ENCODE measurements around the gene TRMT44.
"Not testable (repeated sequence)": the region's sequence is repeated elsewhere in the genome, so short reads cannot be mapped to it uniquely, and the experiment has no call there.

TRMT44 gene

DNA sequence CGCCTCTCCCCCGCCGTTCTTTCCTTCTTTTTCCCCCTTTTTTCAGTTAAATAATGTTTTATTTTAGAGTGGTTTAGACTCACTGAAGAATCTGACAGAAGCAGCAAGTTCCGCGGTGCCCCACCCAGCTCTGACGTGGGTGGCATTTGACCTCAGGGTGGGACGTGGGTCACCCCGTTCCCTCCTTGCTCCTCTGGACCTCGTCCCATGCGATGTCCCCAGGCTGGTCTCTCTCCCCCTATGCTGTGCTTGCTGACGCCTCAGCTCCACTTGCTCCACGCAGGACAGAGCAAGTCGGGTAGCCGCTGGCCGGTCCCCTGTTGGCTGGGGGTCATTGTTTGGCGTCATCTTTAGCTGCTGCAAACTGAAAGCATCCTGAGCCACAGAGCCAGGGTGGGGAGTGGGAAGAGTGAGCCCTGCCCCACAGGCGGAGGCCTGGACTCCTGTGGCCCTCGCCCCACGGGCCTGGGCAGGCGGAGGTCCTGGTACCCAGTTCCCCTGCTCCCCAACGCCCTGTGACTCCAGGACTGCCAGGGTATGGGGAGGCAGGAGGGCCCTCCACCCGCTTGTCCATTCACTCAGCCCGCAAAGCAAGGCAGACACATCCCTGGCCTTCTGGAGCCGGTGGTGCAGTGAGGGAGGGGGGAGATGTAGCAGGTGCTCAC lies 30.8 kb downstream of the TRMT44 start:
- no peak for DNase-seq

DNA sequence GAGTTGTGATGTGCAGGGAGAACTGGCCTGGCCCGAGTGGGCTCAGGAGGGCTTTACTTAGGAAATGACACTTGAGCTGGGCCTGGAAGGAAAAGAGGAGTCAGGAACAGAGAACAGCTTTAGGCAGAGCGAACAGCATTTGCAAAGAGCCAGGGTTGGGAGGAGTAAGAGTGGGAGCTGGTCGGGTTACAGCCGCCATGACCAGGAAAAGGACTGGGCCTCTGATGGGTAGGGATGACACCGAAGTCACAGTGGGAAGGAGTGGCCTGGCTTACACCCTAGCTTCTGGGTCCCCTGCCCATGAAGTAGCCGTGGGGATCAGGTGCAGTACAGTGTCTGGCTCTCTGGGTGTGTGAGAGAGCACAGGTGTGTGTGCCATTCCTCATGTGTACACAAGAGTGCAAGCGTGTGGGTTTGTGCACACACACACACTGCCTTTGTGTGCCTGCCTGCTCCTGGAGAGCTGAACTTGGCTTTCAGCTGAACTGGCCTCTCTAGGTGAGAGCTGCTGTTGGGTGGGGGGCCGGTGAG lies 31.6 kb downstream of the TRMT44 start:
- no peak for DNase-seq

DNA sequence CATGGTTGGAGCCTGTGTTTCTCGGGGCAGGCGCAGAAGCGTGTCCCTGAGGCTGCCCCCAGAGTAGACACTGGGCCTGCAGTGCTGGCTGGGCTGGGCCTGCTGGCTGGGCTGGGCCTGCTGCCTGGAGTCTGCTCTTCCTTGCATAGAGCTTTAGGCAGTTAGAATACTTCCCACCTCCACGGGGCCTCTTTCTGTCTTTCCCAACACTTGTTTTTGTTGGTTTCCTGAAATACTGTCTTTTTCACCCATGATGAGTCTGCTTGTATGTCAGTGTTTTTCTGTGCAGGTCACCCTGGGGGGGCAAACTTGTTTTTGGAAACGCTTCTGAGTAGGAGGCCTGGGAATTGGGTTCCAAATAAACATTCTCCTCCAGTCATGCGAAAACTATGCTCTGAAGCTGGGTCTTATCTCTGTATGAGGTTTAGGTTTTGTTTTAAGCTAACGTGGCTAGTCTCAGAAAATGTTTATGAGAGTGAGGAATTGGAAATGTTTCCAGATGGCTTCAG lies 32.2 kb downstream of the TRMT44 start:
- DNase-seq: no peak

DNA sequence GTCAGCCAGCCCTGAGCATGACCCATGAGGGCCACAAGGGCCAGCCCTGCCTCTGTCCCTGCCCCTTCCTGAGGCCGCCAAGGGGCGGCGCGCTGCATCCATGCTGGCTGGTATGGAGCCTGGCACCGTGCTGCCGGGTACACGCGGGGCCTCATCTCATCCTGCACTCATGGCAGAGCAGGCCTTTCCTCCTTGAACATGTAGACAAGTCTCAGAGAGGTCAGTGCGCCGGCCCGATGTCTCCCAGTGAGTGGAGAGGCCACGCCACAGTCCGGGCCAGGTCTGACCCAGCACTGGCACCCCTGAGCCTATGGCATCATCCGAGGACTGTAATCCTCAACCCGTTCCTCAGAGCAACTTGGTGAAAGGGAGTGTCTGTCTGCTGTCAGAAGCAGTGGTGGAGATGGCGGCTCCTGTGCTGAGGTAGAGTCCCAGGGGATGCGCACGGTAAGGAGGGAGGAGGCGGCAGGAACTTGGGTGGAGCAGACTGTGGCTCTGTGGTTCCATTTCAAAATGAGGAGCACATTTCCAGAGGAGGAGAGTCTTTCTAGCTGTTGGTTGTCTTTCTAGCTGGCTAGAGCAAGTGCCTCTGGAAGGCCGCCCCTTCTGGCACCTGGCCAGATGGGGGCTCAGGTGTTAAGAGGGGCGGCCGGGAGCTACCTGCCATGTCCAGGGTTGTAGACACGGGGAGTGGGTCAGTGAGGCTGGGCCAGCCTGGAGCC lies 32.8 kb downstream of the TRMT44 start:
- DNase-seq: no peak

DNA sequence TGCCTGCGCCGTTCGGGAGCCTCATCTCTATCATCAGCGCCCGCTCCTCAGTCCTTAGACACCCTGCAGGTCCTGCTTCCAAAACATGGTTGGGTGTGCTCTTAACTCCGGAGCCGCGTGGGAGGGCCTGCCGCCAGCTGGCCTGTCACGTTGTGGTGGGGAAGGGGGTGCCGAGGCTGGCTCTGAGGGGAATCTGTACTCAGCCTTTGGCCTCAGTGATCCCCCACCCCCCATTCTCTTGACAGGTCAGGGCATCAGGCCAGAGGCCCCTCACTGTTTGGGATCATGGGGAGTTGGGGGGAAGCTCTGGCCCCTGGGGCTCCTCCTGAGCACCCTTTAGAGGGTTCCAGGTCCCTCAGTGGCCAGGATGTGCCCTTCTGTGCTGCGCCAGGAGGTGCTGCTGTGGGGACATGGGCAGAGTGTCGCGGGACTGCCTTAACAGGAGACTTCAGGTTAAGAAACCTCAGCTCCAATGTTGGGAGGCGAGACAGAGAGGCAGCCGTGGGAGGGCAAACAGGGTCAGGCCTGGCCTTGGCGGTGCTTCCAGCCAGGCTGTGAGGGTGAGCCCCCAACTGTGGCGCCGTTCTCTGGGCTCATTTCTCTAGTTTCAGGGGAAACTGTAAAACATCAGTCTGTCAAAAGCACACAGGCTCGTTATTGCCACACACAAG lies 33.5 kb downstream of the TRMT44 start:
- DNase-seq: no peak

DNA sequence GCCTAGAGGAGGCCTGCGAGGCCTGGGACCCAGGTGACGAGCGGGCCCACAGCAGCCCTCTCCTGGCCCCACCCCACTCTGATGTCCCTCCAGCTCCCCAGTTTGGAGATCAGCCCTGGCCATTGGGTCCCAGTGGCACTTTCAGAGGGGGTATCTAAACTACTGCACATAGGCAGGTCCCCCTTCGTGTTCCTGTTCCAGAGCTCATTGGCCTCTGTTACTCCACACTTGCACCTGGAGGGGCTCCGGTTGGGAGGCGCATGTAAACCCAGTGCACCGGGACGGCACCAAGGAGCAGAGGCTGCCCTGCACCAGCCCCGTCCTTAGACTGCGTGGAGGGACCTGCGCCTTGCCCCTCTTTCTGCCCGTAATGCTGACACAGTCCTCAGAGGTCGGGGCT lies 34.3 kb downstream of the TRMT44 start:
- no peak for DNase-seq

DNA sequence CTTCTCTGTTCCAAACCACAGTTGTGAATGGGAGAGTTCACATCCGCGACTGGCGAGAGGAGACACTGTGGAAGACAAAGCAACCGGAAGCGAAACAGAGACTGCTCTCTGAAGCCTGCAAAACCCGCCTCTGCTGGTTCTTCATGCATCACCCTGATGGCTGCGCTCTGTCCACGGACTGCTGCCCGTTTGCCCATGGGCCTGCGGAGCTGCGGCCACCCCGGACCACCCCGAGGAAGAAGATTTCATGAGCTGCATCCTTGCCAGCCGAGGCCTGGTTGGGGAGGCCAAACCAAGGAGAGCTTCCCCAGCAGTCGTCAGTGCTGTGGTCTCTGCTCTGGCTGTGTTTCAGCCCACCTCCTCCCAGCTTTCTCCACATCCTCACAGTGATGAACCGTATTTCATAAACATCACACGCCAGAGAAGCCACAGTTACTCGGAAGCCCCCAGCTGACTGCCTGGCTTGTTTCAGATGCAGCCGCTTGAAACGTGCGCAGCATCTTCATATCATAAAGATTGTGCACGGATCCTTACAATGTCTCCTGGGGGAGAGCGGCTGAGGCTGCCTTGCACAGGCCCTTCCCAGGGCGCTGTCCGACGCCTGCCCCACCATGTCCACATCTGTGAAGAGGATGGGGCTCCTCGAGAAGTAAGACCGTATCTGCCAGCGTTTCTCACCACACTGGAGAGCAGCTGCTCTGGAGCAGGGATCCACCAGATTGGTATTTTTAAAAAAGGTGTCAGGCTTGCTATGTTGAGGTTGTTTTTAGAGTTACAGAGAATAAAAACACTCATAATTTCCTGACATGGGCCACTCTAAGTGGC lies 35.4 kb downstream of the TRMT44 start:
- DNase-seq: no peak

DNA sequence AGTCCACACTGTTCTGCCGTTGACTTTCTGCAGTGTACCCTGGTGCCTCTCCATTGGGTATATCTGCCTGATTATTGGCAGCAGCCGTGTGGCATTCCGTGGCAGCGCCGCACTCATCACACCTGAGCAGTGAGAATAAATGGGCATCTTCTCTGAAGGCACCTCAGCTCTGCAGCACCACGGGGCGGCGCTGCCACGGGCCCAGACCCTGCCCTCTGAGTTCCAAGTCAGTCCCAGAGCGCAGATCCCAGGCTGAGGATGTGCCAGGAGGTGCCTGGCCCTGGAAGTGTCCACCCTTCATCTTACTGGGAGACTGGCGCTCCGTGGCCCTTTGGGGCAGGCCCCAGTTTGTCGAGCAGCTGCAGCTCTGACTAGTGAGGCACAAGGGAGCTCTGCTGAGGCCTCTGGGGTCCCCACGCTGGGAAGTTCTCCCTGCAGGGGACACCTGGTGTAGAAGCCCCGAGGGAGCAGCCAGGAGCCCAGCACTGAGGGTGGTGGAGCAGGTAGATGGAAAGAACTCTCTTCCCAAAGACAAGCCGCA lies 36.6 kb downstream of the TRMT44 start:
- no peak for DNase-seq

DNA sequence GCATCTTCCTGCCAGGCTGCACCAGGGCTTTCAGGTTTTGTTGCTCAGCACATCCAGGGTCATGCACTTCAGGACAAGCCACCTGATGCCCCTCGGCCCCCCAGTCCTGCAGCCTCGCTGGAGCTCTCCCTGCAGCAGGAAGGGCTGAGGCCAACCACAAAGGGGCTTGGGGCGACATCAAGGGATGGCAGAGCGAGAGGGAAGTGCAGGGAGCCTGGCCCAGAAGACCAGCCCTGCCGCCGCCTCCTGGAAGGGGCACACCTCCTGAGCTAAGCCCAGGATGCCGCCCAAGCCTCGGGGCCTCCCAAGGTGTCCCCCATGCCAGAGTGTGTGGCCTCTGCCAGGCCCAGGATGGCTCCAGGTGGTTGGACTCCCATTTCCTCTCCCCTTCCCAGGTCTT lies 37.1 kb downstream of the TRMT44 start:
- no peak for DNase-seq

DNA sequence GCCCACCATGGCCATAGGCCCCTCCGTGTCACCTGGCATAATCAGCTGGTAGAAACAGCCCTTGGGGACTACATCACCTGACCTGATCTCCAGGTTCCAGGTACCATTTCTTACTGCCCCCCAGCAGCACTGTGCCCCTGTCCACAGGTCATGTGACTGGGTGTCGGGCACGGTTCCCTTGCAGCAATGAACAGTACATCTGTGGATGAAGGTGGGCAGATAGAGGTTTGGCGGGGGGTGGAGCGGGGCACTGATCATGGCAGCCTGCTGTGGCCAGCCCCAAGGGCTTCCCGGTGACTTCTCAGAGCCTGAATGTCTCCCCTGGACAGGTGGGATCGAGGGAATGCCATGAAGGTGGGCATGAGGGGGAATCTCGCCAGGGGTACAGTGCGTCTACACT lies 37.8 kb downstream of the TRMT44 start:
- no peak for DNase-seq

DNA sequence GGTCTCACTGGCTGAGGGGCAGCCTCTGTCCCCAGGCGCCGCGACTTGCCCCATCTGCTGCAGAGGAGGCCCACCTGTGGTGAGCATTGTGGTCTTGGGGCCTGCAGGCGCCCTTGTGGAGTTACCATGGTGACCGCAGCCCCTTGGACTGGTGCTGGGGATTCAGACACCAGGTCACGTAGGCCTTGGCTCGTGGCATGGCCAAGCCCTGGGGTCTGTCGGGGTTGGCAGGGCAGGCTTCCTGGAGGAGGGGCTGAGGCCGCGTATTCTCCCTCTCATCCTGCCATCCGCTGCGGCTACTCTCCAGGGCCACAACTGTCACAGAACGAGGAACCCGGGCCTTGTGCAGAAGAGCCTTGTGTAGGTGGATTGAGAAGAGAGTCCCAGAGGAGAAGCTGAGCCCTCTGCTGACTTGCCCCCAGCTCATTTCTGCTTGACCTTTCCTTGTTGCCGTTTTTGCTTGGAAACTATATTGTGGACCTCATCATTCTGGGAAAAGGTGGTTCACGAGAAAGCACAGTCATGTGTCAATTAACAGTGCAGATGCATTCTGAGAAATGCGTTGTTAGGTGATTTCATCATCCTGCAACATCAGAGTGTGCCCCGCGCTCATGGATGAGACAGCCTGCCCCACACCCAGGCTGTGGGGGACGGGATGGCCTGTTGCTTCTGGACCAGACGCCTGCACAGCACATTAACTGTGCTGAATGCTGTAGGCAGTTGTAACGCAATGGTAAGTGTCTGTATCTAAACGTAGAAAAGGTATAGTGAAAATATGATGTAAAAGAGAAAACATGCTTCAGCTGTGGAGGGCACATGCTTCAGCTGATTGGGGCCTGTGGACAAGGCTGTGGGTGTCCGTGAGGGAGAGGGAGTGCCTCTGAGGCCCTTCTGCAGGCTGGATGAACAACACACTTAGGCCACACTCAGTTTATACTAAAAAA lies 38.5 kb downstream of the TRMT44 start:
- DNase-seq: no peak

DNA sequence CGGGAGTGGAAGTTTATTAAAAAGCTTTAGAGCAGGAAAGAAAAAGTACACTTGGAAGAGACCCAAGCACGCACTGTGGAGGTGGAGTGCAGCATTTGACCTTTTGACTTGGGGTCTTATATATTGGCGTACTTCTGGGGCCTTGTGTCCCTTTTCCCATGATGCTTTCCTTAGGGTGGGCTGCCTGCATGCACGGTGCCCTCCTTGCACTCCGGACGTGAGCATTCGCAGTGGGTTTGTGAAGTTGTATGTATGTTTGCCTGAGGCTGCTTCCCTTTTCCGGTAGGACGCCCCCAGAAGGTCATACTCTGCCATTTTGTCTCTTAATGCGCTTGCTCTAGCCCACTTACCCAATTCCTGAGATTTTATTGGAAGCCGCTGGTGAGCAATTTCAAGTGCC lies 39.6 kb downstream of the TRMT44 start:
- DNase-seq: no peak

DNA sequence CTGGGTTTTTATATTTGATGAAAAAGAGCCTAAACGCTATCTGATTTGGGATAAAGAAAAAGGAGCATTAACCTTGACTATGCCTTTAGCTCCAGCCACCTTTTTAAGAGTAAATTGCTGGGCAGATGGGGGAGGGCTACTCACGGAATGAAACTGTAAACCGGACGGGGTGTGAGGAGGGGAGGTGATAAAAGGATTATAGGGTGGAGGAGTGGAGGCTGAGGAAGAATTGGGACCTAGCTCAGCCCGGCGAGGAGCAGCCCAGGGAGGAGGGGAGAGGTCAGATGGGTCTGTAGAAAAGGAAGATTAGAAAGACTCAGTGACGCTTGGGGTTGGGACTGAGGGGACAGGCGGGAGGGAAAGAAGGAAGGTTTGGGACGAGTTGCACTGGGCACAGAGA lies 46.1 kb downstream of the TRMT44 start:
- not testable (repeated sequence) for DNase-seq

DNA sequence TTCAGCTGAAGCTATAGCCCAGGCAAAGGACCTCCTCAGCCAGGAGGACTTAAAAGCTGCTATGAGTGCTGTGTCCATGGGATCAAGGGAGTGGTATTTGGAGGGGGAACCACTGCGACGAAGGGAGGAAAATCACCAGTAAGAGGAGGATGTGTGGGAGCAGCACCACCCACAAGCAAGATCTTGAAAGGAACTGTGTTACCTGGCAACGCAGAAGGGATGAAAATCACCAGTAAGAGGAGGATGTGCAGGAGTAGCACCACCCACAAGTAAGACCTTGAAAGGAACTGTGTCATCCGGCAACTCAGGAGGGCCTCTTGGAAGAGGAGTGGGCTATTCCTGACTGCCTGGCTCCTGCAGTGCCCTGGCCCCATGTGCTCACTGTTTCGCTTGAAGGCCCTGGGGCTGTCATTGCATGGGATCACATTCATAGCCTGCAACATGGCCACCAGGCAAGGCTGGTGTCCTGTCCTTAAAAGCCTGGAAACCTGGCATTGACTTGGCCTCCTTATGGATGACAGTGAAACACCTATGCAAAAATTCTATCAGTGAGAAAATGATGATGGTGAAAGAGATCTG lies 48.3 kb downstream of the TRMT44 start:
- DNase-seq: no peak

DNA sequence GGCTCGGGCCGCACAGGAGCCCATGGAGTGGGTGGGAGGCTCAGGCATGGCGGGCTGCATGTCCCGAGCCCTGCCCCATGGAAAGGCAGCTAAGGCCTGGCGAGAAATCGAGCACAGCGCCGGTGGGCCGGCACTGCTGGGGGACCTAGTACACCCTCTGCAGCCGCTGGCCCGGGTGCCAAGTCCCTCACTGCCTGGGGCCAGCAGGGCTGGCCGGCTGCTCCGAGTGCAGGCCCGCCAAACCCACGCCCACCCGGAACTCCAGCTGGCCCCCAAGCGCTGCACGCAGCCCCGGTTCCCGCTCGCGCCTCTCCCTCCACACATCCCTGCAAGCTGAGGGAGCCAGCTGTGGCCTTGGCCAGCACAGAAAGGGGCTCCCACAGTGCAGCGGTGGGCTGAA lies 50.9 kb downstream of the TRMT44 start:
- not testable (repeated sequence) for DNase-seq

DNA sequence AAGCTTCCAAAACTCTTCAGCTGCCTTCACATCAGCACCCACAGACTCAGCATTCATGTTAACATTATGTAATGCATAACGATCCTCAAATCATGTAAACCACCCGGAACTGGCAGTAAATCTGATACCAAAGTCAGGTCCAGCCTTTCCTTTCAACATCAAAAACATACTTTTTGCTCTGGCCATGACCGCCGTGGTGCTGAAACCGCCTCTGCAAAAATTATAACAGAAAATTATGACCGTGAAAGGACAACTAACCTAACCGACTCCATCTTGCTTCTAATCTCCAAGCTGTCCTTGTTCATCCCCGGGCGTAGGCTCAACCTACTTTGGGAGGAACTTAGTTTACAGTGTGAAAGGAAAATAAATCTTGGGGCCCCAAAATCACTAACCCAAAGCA lies 51.6 kb downstream of the TRMT44 start:
- no peak for DNase-seq

DNA sequence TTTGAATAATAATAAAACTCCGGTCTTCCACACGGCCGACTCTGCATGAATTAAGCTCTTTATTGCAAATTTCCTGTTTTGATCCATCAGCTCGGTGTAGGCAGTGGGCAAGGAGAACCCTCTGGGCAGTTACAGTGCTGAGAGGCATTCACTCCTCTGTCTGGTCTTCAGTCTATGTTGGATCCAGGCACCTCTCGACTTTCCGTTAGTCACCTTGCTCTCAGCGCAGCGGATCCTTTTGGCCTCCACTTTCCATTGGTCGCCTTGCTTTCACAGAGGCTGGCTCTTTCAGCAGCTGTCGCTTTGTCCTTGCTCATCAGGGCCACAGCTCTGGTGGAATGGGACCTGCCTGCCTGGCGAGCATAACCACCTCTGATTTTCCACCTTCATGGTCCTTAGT lies 52.9 kb downstream of the TRMT44 start:
- no peak for DNase-seq

DNA sequence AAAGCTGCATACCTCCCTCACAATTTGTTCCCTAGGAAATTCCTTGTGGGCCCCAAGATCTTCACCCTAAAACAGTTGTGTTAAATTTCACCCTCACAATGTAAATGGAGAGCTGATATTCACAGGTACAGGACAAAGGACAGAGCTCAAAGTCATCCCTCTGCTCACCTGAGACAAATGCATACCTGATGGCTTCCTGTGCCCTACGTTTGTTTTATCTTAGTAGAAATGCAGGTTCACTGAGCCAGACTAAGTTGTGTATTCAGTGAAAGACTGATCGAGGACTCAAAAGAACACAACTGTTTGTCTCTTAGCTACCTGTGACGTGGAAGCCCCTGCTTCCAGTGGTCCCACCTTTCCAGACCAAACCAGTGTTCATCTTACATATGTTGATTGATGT lies 53.6 kb downstream of the TRMT44 start:
- DNase-seq: no peak

DNA sequence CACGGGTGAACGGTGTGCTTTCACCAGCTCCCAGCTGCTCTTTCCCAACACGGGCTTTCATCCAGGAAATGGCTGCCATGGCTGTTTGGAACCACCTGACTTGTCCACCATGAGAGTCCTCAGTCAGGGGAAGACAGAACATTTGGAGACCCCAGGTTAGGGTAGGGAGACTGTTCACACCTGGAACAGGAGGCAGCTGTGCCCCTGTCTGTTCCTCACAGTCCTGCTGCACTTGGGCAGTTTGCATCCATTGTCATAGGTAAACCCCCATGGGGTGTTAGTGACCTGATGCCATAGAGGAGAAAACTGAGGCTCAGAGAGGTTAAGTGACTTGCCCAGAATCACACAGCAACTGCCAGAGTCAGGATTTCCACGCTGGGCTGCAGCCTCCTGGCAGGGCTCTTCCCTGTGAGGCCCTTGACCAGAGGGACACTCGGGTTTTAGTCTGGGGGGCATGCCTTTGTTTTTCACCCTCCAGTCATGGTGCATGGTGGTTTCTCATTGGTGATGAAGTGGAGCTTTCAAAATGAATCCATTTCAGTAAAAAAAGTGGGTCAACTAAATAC lies 54.5 kb downstream of the TRMT44 start:
- DNase-seq: no peak

DNA sequence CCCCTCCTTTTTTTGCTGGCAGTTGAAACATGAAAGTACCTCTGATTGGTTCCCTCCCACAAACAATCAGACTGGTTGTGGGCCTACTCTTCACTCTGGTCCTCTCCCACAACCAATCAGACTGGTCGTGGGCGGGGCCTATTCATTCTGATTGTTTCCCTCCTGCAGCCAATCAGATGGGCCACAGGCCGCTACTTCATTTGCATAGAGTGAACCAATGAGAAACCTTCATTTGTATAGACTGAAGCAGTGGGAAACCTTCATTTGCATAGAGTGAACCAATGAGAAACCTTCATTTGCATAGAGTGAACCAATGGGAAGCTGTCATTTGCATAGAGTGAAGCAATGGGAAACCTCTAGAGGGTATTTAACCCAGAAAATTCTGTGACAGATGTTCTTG lies 55.2 kb downstream of the TRMT44 start:
- DNase-seq: no peak

DNA sequence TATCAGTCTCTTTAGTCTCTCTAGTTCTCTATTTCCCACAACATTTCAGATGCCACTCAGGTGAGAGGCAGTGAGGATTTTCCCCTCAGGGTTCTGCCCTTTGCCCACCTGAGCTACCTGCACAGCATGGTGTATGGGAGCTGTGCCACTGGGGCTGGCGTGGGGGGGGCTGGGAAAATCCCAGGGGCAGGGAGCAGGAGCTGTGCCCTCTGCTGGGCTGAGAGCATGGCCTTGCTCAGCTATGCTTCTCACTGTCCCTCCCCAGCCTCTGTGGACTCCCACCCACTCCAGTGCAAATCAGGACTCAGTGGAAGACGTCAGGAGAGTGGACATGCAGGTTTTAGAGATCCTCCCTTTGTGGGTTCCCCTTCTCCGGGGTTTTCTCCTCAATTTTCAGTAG lies 57.2 kb downstream of the TRMT44 start:
- DNase-seq: no peak

All from activated gamma-delta T cell treated with Interleukin-2 at 50 U/mL for 16 hours (primary cell).